GM12892 (cell line): Measurements from ENCODE around the gene SATB1.

Experiments used
- DNase-seq: peaks from one replicate; pipeline ENCODE4 v3.0.0; 2011; ENCODE audit not compliant: insufficient read length
- FAIRE-seq: peaks from 2 replicates; lab custom pipeline; 2011; peaks lifted over from hg19 to GRCh38; lab: Jason Lieb, UNC
- POLR2A ChIP-seq: IDR thresholded peaks from 2 replicates; pipeline ENCODE4 v1.6.1; 2011; ENCODE audit warnings: low read depth, low read length, control low read depth
- POLR2AphosphoS5 ChIP-seq: IDR thresholded peaks from 2 replicates; pipeline ENCODE4 v1.6.1; 2011; ENCODE audit warnings: low read depth, low read length, control low read depth
- TAF1 ChIP-seq: IDR thresholded peaks from 2 replicates; pipeline ENCODE4 v1.6.1; 2011; ENCODE audit warnings: low read depth, mild to moderate bottlenecking, control low read depth, low read length, borderline replicate concordance

SATB1 gene

GRCh38 chr3:18443665-18444594 is 18.8 kb upstream of the SATB1 start:
- TF ChIP-seq POLR2A: no peak
- TF ChIP-seq POLR2AphosphoS5: no peak
- no peak for TF ChIP-seq TAF1
- DNase-seq: no peak

DNA sequence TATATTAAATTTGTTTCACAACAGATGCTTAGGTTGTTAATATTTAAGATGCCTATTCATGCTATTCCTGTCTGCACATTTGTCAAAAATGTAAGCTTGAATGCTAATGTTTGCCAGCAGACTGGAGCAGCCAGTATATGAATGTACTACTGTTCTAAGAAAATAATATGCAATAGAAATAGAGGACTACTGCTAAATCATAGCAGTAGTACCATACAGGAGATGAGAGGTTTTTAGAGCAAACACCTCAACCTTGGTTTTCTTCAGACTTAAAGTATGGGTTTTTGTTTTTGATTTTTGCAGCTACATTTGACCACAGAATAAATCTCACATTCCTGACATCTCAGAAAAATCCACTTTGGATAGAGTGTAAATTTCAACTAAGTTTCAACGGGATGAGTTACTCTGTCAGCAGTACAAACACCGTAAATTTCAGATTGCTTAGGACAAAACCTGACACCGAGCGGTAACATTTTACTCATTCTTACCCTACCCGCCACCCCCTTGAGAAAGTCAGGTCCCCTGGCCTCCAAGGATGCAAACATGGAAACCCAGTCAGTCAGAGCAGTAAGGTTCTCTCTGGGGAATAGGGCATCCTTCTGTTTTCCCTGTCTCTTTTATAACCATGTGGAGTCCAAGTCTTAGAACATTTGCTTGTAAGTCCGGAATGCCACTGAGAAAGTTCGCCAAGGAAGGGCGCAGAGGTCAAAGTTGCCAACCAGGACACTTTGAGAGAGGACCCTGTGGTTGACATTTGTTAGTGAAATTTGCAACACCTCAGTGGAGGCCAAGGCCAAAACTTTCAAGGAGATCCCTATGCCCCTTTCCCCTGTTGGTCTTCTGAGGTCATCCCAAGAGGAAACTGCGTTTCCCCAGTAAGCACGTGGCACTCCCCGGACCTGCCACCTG is 17.9 kb upstream of the SATB1 start:
- no peak for FAIRE-seq
- no peak for TF ChIP-seq POLR2AphosphoS5
- no peak for TF ChIP-seq POLR2A
- no peak for TF ChIP-seq TAF1
- DNase-seq: no peak

More at GRCh38 chr3:18443665-18444594, 18.8 kb upstream of the SATB1 start:
- no peak for FAIRE-seq

DNA sequence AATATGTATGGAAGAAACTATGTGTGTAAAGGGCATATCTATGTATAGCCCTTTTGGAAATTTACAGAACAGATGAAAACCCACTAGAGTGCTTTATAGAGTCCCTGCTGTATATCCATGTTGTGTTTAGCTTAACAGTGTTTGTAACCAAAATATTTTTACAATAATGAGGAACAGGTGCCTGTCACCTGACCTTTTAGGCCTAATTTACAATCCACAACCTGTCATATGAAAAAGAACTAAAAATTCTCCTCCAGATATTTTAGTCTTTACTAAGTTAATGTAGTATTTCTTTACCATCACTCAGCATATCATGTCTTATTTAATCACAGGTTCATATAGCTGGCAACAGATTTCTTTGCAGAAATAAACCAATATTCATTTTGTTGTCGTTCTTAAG is 16.4 kb upstream of the SATB1 start:
- FAIRE-seq (no peak), DNase-seq (no peak)

GRCh38 chr3:18440066-18440722 is 15.1 kb upstream of the SATB1 start:
- DNase-seq (no peak), FAIRE-seq (no peak)
- TF ChIP-seq POLR2A (no peak), TAF1 (no peak), POLR2AphosphoS5 (no peak)

More for the DNA sequence above, 16.4 kb upstream of the SATB1 start:
- no peak for TF ChIP-seq POLR2A
- TF ChIP-seq POLR2AphosphoS5: no peak
- TF ChIP-seq TAF1: no peak

DNA sequence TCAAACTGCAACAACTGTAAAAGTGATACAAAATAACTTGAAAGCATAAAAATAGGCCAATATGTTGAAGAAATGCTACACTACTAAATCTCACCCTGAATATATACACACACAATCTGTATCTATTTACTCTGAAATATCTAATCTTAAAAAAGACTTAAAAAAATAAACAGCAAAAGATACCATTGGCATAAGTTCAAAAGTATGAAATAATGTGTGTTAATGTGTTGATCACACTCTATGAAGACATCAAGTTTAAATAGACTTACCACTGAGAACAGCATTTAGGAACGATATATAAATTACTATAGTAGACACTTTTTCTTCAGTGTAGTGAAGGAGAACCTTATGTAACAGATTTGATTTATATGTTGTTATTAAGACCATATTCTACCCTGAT is 14.1 kb upstream of the SATB1 start:
- DNase-seq (no peak), FAIRE-seq (no peak)
- TF ChIP-seq POLR2AphosphoS5 (no peak), POLR2A (no peak), TAF1 (no peak)

DNA sequence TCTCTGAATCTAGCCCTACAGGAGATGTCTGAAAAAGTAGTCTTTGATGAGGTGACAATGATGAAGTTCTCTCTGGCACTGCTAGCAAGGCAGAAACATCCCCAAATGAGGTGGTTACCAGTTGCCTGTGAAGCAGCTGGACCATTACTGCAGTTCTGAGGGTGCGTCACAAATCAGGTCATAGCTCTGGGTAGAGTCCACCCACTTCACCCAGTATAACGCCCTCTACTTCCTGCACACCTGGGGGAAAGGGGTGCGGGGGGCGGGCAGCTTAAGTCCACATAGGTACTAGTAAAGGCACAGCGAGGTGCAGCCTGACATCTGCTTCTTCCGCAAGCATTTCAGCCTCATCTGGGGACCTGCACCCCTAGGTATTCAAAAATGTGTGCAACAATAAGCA is 13.4 kb upstream of the SATB1 start:
- no peak for DNase-seq
- TF ChIP-seq TAF1 (no peak), POLR2A (no peak), POLR2AphosphoS5 (no peak)
- FAIRE-seq: no peak

GRCh38 chr3:18436213-18436612 is 11.1 kb upstream of the SATB1 start:
- FAIRE-seq: no peak
- no peak for DNase-seq
- TF ChIP-seq TAF1 (no peak), POLR2A (no peak), POLR2AphosphoS5 (no peak)

- DNase-seq: no peak
- TF ChIP-seq POLR2A (no peak), TAF1 (no peak), POLR2AphosphoS5 (no peak)
- FAIRE-seq: no peak
Observed at GRCh38 chr3:18434711-18435110, 9.6 kb upstream of the SATB1 start.

DNA sequence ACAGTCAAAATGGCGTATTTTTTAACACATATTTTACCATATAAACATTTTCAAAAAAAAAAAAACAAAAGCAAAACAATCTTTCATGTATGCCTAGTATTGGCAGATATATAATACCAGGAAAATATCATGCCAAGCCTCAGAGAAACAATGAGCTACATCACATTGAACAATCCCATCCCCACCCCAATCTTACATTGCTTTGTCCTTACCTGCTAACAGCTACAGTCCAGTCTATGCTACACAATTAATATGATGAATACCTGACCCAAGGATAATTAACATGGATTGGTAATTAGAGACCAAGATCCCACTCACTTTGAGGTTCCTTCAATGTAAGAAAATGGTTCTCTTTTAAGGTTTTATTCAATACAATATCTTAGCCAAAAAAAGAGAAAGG is 7.6 kb upstream of the SATB1 start:
- DNase-seq: no peak
- FAIRE-seq: no peak
- TF ChIP-seq POLR2A: no peak
- TF ChIP-seq TAF1: no peak
- no peak for TF ChIP-seq POLR2AphosphoS5

DNA sequence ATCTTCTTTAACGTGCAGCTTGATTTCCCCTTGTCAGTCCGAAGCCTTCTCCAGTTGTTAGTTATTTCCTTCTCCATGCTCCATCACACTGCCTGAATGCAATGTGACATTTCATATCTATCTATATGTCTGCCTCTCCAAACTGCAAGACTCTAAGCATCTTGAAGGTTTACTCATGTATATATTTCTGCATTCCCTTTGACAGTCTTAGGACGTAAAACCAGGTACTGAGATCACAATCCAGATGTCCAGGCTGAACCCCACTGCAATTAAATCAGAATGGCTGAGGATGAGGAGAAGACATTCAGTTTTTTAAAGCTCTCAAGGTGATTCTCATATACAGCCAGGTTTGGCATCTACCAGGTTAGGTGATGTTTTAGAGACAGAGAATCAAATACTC is 6.1 kb upstream of the SATB1 start:
- no peak for TF ChIP-seq POLR2AphosphoS5
- no peak for FAIRE-seq
- no peak for DNase-seq

- TF ChIP-seq TAF1 (no peak), POLR2AphosphoS5 (no peak), POLR2A (no peak)
- DNase-seq (no peak), FAIRE-seq (no peak)
Observed at GRCh38 chr3:18428991-18429745, 4.0 kb upstream of the SATB1 start.
